Measurements from ENCODE around the gene PCDH15.

DNA sequence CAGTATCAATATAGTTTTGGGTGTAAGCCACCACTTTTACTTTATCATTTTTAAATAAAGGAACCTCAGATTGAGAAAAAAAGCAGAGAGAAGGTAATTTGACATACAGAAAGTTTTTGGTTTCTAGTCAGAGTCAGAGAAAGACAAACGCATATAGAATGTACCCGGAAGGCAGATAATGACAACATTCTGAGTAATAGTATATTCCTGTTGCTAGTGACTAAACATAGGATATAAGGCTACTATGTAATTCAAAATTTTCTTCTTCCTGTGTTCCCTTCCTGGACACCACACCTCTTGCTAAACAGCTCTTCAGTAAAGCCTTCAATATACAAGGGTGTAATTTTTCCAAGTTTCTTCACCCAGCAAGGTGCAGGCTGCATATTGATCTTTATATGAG is 597.6 kb downstream of the PCDH15 start:
- TF ChIP-seq USF2 (CRISPR knock-in tag; IDR thresholded peaks at IDR 0.05): no peak
- TF ChIP-seq, protein P1, sequence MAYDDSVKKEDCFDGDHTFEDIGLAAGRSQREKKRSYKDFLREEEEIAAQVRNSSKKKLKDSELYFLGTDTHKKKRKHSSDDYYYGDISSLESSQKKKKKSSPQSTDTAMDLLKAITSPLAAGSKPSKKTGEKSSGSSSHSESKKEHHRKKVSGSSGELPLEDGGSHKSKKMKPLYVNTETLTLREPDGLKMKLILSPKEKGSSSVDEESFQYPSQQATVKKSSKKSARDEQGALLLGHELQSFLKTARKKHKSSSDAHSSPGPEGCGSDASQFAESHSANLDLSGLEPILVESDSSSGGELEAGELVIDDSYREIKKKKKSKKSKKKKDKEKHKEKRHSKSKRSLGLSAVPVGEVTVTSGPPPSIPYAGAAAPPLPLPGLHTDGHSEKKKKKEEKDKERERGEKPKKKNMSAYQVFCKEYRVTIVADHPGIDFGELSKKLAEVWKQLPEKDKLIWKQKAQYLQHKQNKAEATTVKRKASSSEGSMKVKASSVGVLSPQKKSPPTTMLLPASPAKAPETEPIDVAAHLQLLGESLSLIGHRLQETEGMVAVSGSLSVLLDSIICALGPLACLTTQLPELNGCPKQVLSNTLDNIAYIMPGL (CRISPR knock-in tag; IDR thresholded peaks at IDR 0.05): no peak
- TF ChIP-seq, protein P2, sequence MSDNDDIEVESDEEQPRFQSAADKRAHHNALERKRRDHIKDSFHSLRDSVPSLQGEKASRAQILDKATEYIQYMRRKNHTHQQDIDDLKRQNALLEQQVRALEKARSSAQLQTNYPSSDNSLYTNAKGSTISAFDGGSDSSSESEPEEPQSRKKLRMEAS (CRISPR knock-in tag; IDR thresholded peaks at IDR 0.05): no peak
- no peak for TF ChIP-seq CTCF (IDR thresholded peaks at IDR 0.05)
- no peak for TF ChIP-seq IRF2 (CRISPR knock-in tag; IDR thresholded peaks at IDR 0.05; ENCODE audit: borderline replicate concordance, low read depth)
- no peak for TF ChIP-seq NR3C1 (CRISPR knock-in tag; conservative IDR thresholded peaks at IDR 0.05; ENCODE audit: low read depth)
- TF ChIP-seq, protein P3, sequence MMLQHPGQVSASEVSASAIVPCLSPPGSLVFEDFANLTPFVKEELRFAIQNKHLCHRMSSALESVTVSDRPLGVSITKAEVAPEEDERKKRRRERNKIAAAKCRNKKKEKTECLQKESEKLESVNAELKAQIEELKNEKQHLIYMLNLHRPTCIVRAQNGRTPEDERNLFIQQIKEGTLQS (CRISPR knock-in tag; conservative IDR thresholded peaks at IDR 0.05): no peak
- no peak for TF ChIP-seq JUN (CRISPR knock-in tag; IDR thresholded peaks at IDR 0.05)
- TF ChIP-seq, protein P4, sequence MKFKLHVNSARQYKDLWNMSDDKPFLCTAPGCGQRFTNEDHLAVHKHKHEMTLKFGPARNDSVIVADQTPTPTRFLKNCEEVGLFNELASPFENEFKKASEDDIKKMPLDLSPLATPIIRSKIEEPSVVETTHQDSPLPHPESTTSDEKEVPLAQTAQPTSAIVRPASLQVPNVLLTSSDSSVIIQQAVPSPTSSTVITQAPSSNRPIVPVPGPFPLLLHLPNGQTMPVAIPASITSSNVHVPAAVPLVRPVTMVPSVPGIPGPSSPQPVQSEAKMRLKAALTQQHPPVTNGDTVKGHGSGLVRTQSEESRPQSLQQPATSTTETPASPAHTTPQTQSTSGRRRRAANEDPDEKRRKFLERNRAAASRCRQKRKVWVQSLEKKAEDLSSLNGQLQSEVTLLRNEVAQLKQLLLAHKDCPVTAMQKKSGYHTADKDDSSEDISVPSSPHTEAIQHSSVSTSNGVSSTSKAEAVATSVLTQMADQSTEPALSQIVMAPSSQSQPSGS (CRISPR knock-in tag; IDR thresholded peaks at IDR 0.05; ENCODE audit: borderline replicate concordance, low read depth): no peak
- TF ChIP-seq ZNF423 (CRISPR knock-in tag; IDR thresholded peaks at IDR 0.05): no peak
- no peak for TF ChIP-seq ZNF396 (CRISPR knock-in tag; IDR thresholded peaks at IDR 0.05; ENCODE audit: borderline replicate concordance)
- TF ChIP-seq FOXK1 (CRISPR knock-in tag; IDR thresholded peaks at IDR 0.05): no peak

Data from WTC11 (cell line).